Measurements from ENCODE around the gene ITGB1BP1. TPM values are rescaled to one million over a fixed set of nuclear protein-coding genes. Genes with fewer than 3 reads are reported as not detected.

Gene ITGB1BP1, protein sequence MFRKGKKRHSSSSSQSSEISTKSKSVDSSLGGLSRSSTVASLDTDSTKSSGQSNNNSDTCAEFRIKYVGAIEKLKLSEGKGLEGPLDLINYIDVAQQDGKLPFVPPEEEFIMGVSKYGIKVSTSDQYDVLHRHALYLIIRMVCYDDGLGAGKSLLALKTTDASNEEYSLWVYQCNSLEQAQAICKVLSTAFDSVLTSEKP
- 29.8 TPM for polyA plus RNA-seq (2013, experiment 1 of 2)
- 38.1 TPM for polyA plus RNA-seq (2013, experiment 2 of 2)

DNA sequence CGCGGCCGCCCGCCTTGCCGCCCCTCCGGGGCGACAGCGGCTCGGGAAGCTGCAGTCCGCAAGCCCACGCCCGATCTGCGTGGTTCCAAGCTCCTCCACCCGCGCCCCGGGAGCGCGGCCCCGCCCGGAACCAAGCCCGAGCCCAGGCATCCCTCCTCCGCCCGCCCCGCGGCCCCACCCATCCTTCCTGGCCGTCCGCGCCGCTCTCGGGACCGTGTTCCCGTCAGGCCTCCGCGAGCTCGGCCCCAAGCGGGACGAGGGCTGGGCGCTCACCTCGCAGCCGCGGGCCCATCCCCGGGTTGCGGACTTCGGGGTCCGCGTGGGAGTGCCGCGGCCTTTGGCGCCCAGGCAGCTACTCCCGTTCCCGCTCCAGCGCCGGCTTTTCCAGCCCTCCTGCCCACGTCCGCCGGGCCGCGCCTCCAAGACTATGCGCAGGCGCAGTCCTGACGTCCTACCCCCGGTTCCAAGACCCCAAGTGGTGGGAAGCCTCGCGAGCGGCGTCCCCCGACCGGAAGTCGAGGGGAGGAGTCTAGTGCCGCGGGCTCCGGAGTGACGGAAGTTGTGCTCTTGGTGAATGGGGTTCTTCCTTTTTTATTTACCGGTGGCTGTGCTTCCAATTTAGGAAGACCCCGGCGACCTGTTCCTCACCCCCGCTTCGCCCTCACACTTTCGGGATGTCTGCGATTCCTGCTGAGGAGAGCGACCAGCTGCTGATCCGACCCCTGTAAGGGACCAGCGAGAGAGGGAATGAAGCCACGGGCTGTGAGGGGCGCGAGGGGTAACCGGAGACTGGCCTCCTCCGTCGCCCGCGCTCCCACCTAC lies at the start of gene ITGB1BP1, which contains the start of gene CPSF3:
ITGB1BP1 (minus strand) TSS at position 429 of the 822 bp plus-strand sequence. CDS start 4,831 bp downstream, outside the sequence.
CPSF3 (plus strand) TSS at position 555 of the 822 bp plus-strand sequence; CDS start at position 675, 120 bp downstream.
- H3K4me3 ChIP-seq (ENCODE audit: low read length), result peak within 1 kb of the TSS; percentile 99
- peaks cover 10% of the 10 kb centered on the region; the same call in 1 of the 2 replicates for H3K27me3 ChIP-seq (ENCODE audit: insufficient read depth, low read length)
- under 1% methylated on average over 91 of the region's 91 CpGs for WGBS
- H3K27ac ChIP-seq (ENCODE audit: low read depth, low read length), result peak within 1 kb of the TSS; percentile 95
- H3K9ac ChIP-seq (ENCODE audit: low read depth, low read length), result peak within 1 kb of the TSS; percentile 96
- H3K4me1 ChIP-seq (ENCODE audit: insufficient read depth, low read length), result 0 out of 2 replicates have a peak, but pooled peaks cover 9% of the 10 kb centered on the region
- H3K36me3 ChIP-seq (ENCODE audit: insufficient read depth, low read length), result peaks cover under 1% of the 10 kb centered on the region
- no peaks in the 10 kb centered on the region for H3K9me3 ChIP-seq (ENCODE audit: insufficient read depth, low read depth, low read length)

DNA sequence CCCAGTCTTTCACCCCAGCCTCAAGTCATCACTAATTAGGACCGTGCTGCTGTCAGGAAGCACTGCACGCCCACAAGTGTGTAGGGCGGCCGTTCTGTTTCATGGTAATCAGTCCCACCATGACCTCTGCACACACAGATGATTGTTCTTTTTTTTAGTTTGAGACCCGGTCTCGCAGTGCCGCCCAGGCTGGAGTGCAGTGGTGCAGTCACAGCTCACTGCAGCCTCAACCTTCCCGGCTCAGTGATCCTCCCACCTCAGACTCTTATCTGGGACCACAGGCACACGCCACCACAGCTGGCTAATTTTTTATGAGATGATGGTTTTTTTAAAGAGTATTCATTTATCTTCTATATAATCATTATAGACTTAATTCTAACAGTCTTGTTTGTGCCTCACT lies 49.2 kb upstream of the ITGB1BP1 start:
- H3K9ac ChIP-seq (ENCODE audit: low read depth, low read length), result no peak overlapping the region
- no peaks in the 10 kb centered on the region for H3K9me3 ChIP-seq (ENCODE audit: insufficient read depth, low read depth, low read length)
- H3K36me3 ChIP-seq (ENCODE audit: insufficient read depth, low read length), result peaks cover 48% of the 10 kb centered on the region
- WGBS, result over 99% methylated on average over 8 of the region's 9 CpGs
- H3K4me3 ChIP-seq (ENCODE audit: low read length), result no peak overlapping the region
- no peaks in the 10 kb centered on the region for H3K4me1 ChIP-seq (ENCODE audit: insufficient read depth, low read length)
- H3K27me3 ChIP-seq (ENCODE audit: insufficient read depth, low read length), result peaks cover 11% of the 10 kb centered on the region; the same call in 1 of the 2 replicates
- H3K27ac ChIP-seq (ENCODE audit: low read depth, low read length), result no peak overlapping the region

DNA sequence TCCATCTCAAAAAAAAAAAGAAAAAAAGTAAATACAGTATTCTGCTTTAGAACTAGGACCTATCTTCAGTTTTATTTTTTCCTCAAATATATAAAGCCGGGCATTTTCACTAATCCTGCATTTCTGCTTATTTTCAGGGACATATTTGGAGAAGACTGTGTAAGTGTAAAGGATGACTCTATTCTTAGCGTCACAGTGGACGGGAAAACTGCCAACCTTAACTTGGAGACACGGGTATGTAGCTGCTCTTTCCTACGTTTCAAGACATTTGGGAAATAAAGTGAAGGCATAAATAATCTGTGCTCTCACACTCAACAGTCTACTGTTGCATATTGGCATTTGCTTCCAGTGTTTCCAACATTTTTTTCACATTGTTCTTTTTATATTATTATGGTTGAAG lies 47.9 kb upstream of the ITGB1BP1 start:
- Histone ChIP-seq H3K9me3 (ENCODE audit: insufficient read depth, low read depth, low read length) (no peaks in the 10 kb centered on the region), H3K9ac (ENCODE audit: low read depth, low read length) (no peak overlapping the region), H3K36me3 (ENCODE audit: insufficient read depth, low read length) (peaks cover 58% of the 10 kb centered on the region), H3K4me1 (ENCODE audit: insufficient read depth, low read length) (no peaks in the 10 kb centered on the region), H3K27me3 (ENCODE audit: insufficient read depth, low read length) (peaks cover 11% of the 10 kb centered on the region; the same call in 1 of the 2 replicates), H3K4me3 (ENCODE audit: low read length) (no peak overlapping the region), H3K27ac (ENCODE audit: low read depth, low read length) (no peak overlapping the region)
- 94% methylated on average over 5 of the region's 5 CpGs for WGBS

DNA sequence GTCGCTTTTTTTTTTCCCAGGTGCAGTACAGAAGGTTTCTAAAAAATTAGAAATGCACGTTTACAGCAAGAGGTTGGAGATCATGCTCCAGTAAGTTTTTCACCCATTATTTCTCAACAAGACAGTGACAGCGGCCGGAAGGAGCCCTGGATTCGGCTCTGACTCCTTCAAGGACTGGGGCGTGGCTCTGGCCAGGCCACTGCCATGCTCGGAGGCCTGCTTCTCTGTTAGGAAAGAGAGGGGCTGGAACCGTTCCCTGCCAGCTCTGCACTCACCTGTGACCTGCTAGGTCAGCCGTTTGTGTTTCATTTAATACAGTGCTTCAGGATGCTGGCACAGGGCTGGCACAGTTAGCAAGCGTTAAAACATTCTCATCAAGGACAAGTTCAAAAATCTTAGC lies 44.4 kb upstream of the ITGB1BP1 start:
- H3K9me3 ChIP-seq (ENCODE audit: insufficient read depth, low read depth, low read length), result no peaks in the 10 kb centered on the region
- no peaks in the 10 kb centered on the region for H3K27me3 ChIP-seq (ENCODE audit: insufficient read depth, low read length)
- no peak overlapping the region for H3K27ac ChIP-seq (ENCODE audit: low read depth, low read length)
- no peak overlapping the region for H3K9ac ChIP-seq (ENCODE audit: low read depth, low read length)
- no peaks in the 10 kb centered on the region for H3K4me1 ChIP-seq (ENCODE audit: insufficient read depth, low read length)
- WGBS, result 91% methylated on average over 10 of the region's 10 CpGs
- H3K36me3 ChIP-seq (ENCODE audit: insufficient read depth, low read length), result peaks cover 80% of the 10 kb centered on the region
- H3K4me3 ChIP-seq (ENCODE audit: low read length), result no peak overlapping the region

- no peaks in the 10 kb centered on the region for H3K9me3 ChIP-seq (ENCODE audit: insufficient read depth, low read depth, low read length)
- WGBS, result 81% methylated on average over 44 of the region's 46 CpGs
- H3K27me3 ChIP-seq (ENCODE audit: insufficient read depth, low read length), result no peaks in the 10 kb centered on the region
- no peak overlapping the region for H3K27ac ChIP-seq (ENCODE audit: low read depth, low read length)
- H3K4me3 ChIP-seq (ENCODE audit: low read length), result no peak overlapping the region
- no peaks in the 10 kb centered on the region for H3K4me1 ChIP-seq (ENCODE audit: insufficient read depth, low read length)
- no peak overlapping the region for H3K9ac ChIP-seq (ENCODE audit: low read depth, low read length)
- H3K36me3 ChIP-seq (ENCODE audit: insufficient read depth, low read length), result peaks cover 79% of the 10 kb centered on the region
Measured at GRCh38 chr2:9466147-9466683, 42.9 kb upstream of the ITGB1BP1 start.

GRCh38 chr2:9465170-9465569 lies 41.8 kb upstream of the ITGB1BP1 start:
- H3K4me3 ChIP-seq (ENCODE audit: low read length), result no peak overlapping the region
- H3K9ac ChIP-seq (ENCODE audit: low read depth, low read length), result no peak overlapping the region
- peaks cover 81% of the 10 kb centered on the region for H3K36me3 ChIP-seq (ENCODE audit: insufficient read depth, low read length)
- no peak overlapping the region for H3K27ac ChIP-seq (ENCODE audit: low read depth, low read length)
- H3K27me3 ChIP-seq (ENCODE audit: insufficient read depth, low read length), result no peaks in the 10 kb centered on the region
- H3K4me1 ChIP-seq (ENCODE audit: insufficient read depth, low read length), result no peaks in the 10 kb centered on the region
- 95% methylated on average over 3 of the region's 7 CpGs for WGBS
- no peaks in the 10 kb centered on the region for H3K9me3 ChIP-seq (ENCODE audit: insufficient read depth, low read depth, low read length)

- 81% methylated on average over 7 of the region's 7 CpGs for WGBS
- H3K4me3 ChIP-seq (ENCODE audit: low read length), result no peak overlapping the region
- H3K4me1 ChIP-seq (ENCODE audit: insufficient read depth, low read length), result no peaks in the 10 kb centered on the region
- H3K36me3 ChIP-seq (ENCODE audit: insufficient read depth, low read length), result peaks cover 80% of the 10 kb centered on the region
- no peaks in the 10 kb centered on the region for H3K27me3 ChIP-seq (ENCODE audit: insufficient read depth, low read length)
- H3K9me3 ChIP-seq (ENCODE audit: insufficient read depth, low read depth, low read length), result no peaks in the 10 kb centered on the region
- H3K9ac ChIP-seq (ENCODE audit: low read depth, low read length), result no peak overlapping the region
- H3K27ac ChIP-seq (ENCODE audit: low read depth, low read length), result no peak overlapping the region
Measured at GRCh38 chr2:9463698-9464034, 40.3 kb upstream of the ITGB1BP1 start.

GRCh38 chr2:9462886-9463697 lies 39.8 kb upstream of the ITGB1BP1 start:
- Histone ChIP-seq H3K4me1 (ENCODE audit: insufficient read depth, low read length) (no peaks in the 10 kb centered on the region), H3K9me3 (ENCODE audit: insufficient read depth, low read depth, low read length) (no peaks in the 10 kb centered on the region), H3K27me3 (ENCODE audit: insufficient read depth, low read length) (no peaks in the 10 kb centered on the region), H3K27ac (ENCODE audit: low read depth, low read length) (no peak overlapping the region), H3K36me3 (ENCODE audit: insufficient read depth, low read length) (peaks cover 81% of the 10 kb centered on the region), H3K4me3 (ENCODE audit: low read length) (no peak overlapping the region), H3K9ac (ENCODE audit: low read depth, low read length) (no peak overlapping the region)
- 91% methylated on average over 6 of the region's 6 CpGs for WGBS

GRCh38 chr2:9462313-9462712 lies 39.0 kb upstream of the ITGB1BP1 start:
- 92% methylated on average over 4 of the region's 5 CpGs for WGBS

GRCh38 chr2:9461079-9461478 lies 37.8 kb upstream of the ITGB1BP1 start:
- no peak overlapping the region for H3K4me3 ChIP-seq (ENCODE audit: low read length)
- peaks cover 84% of the 10 kb centered on the region for H3K36me3 ChIP-seq (ENCODE audit: insufficient read depth, low read length)
- no peak overlapping the region for H3K9ac ChIP-seq (ENCODE audit: low read depth, low read length)
- H3K27me3 ChIP-seq (ENCODE audit: insufficient read depth, low read length), result no peaks in the 10 kb centered on the region
- no peaks in the 10 kb centered on the region for H3K9me3 ChIP-seq (ENCODE audit: insufficient read depth, low read depth, low read length)
- 96% methylated on average over 3 of the region's 3 CpGs for whole genome bisulfite sequencing
- no peaks in the 10 kb centered on the region for H3K4me1 ChIP-seq (ENCODE audit: insufficient read depth, low read length)
- H3K27ac ChIP-seq (ENCODE audit: low read depth, low read length), result no peak overlapping the region

More at GRCh38 chr2:9462313-9462712, 39.0 kb upstream of the ITGB1BP1 start:
- Histone ChIP-seq H3K27me3 (ENCODE audit: insufficient read depth, low read length) (no peaks in the 10 kb centered on the region), H3K36me3 (ENCODE audit: insufficient read depth, low read length) (peaks cover 81% of the 10 kb centered on the region), H3K9ac (ENCODE audit: low read depth, low read length) (no peak overlapping the region), H3K27ac (ENCODE audit: low read depth, low read length) (no peak overlapping the region), H3K4me1 (ENCODE audit: insufficient read depth, low read length) (no peaks in the 10 kb centered on the region), H3K4me3 (ENCODE audit: low read length) (no peak overlapping the region), H3K9me3 (ENCODE audit: insufficient read depth, low read depth, low read length) (no peaks in the 10 kb centered on the region)
